ENCODE data around the gene WIPF1.
A peak's percentile ranks its signal among the peaks of the same experiment; 100 is the strongest.

WIPF1 gene

DNA sequence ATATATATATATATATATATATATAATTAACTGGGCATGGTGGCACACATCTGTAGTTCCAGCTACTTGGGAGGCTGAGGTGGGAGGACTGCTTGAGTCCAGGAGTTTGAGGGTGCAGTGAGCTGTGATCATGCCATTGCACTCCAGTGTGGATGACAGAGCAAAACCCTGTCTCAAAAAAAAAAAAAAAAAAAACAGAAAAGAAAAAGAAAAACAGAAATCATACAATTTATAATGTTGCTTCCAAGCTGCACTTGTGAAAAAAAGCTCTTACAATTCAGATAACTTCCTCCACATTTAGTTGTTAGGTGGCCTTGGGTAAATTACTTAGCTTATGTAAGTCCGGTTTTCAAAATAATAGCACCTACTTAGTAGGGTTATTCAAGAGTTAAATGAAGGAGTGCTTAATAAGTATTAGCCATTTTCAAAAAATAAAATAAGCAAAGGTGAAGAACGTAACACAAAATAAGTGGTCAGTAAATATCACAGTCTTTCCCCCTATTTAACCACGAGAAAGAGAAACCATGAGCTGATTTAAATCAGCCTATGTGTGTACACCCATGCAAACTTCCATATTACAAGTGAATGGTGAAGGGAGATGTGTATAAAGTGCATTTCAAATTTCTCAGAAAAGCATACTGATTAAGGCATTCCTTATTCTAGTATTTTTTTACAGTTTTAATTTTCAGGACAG is 2.3 kb downstream of the WIPF1 start:
- DNase-seq (ENCODE audit: low read depth) = no peak

GRCh38 chr2:174594456-174594855 is 3.1 kb downstream of the WIPF1 start:
- no peak for DNase-seq (ENCODE audit: low read depth)

DNA sequence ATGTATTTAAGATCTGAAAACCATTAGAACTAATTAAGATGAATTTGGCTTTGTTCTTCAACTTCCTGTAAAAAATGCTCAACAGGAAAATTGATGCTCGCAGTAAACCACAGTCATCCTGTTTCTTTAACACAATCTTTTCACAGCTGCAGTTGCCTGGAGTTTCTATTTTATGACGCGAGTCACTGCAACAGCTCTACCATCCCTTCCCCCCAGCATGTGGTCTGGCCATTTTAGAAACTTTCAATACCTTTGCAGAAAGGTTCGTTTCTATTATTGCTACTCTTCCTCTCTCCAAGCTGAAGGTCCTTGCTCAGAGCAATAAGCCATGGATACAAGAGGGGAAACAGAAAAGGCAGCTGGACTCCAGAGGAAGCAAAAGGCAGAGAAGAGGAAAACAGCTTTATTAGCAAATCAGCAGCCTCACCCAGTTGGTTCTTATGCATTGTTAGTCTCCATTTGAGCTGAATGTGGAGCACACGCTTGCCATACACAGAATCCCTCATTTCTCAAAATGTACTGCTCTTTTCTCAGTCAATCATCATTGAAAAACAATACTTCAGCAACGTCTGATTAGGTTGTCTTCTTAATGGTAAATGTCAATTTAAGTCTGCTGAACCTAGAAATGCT is 3.9 kb downstream of the WIPF1 start:
- peak; percentile 50 for DNase-seq (ENCODE audit: low read depth)

GRCh38 chr2:174593041-174593440 is 4.6 kb downstream of the WIPF1 start:
- DNase-seq (ENCODE audit: low read depth) = no peak

GRCh38 chr2:174591740-174592139 is 5.9 kb downstream of the WIPF1 start:
- DNase-seq (ENCODE audit: low read depth) = no peak

DNA sequence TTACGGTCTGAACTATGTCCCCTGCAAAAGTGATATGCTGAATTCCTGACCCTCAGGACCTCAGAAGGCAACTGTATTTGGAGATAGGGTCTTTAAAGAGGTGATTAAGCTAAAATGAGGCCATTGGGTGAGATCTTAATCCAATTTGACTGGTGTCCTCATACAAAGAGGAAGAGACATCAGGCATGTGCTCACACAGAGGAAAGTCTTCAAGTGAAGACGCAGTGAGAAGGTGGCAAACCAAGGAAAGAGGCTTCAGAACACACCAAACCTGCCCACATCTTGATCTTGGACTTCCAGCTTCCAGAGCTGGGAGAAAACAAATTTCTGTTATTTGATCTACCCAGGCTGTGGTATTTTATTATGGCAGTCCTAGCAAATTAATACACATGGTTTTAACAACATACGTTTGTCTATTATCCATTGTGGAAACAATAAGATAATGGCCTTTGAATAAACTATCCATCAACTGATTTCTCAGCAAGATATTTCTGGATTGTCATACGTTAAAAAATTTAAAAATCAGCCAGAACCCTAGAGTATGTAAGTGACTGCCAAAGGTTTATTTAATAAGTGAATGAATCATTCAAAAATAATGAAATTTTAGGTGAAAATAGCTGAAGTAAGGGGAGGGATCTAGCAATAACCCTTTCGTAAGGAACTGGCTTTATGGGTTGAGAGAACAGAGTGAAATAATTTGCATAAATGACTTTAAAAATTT is 6.5 kb downstream of the WIPF1 start:
- DNase-seq (ENCODE audit: low read depth) = no peak

- no peak for DNase-seq (ENCODE audit: low read depth)
Measured at GRCh38 chr2:174590346-174590745, 7.3 kb downstream of the WIPF1 start.

- DNase-seq (ENCODE audit: low read depth) = no peak
Measured at GRCh38 chr2:174589334-174589733, 8.3 kb downstream of the WIPF1 start.

DNA sequence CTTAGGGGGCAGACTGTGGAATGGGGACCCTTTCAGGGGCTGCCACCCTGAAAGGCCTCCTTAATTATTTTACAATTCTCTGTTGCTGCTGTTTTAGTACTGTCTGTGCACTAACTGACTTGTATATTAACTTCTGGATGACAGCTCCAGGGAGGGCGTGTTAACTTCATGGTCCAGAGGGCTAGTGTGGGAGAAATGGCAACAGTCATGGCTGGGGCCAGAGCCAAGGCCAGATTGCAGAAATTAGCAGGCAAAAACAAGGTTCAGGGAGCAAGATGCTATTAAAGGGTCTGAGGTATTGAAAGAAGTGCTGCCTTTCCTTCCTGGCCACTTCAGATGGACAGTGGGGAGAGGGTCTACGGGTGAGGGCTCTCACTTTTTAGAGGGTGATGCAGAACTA is 9.1 kb downstream of the WIPF1 start:
- no peak for DNase-seq (ENCODE audit: low read depth)

DNA sequence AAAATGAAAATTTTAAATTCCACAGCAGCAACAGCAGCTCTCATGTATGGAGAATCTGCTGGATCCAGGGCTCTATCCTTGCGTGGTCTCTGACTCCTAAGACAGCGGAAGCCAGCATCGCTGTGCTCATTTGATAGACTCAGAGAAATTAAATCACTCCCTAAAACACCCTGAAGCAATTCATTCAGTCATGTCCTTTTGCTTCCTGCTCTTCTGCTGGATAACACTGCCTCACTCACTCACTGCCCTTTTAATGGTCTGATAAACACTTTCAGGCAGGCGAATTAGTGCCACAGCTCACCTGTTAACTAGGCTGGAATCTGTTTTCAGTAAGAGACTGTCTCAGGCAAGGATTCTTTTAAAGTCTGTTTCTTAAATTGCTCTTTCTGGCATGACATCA is 10.0 kb downstream of the WIPF1 start:
- DNase-seq (ENCODE audit: low read depth) = no peak

- no peak for DNase-seq (ENCODE audit: low read depth)
Measured at GRCh38 chr2:174586418-174587295, 10.9 kb downstream of the WIPF1 start.

DNA sequence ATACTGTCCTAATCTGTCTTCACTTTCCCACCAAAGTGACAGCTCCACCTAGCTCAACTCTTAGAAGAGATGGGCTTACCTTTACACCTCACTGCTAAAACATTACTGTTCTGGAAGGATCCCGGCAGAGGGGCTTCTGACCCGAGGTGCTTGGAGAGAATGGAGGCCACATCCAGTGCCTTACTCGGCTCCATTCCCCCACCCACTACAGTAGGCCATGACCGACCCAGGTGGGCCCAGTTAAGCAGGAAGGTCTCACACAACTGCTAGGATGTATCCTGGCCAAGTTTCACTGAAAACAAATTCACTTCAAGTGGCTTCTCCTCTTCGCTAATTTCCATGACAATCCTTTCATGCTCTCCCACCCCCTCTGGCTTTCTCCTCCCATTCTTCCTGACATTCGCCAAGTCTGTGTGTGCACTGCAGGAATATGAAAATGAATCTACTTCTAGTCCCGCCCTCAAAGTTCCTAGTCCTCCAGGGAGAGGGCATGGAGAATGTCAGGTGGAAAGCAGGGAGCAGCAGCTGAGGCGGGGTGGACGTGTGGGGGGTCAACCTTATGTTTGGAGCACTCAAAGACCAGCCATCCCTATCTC is 11.8 kb downstream of the WIPF1 start:
- DNase-seq (ENCODE audit: low read depth) = no peak

GRCh38 chr2:174585146-174585545 is 12.5 kb downstream of the WIPF1 start:
- DNase-seq (ENCODE audit: low read depth) = no peak

GRCh38 chr2:174581491-174581890 is 16.1 kb downstream of the WIPF1 start:
- DNase-seq (ENCODE audit: low read depth) = no peak

DNA sequence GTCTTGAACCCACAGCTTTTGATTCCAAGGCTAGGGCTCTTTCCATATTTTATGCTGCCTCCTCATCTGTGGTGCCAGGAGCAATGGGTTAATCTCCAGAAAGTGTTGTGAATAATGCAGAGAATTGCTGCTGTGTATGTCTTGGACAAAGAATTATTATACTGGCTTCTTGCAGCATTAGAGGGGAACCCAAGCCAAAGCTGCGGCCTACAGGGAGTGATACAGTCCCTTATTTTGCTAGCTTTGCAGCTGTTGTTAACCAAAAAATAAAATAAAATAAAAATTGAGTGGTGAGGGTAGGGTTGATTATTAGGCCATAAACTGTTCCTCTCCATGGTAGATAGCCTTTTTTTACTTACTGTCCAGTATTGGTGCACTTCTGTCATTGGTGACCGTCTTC is 16.7 kb downstream of the WIPF1 start:
- DNase-seq (ENCODE audit: low read depth) = no peak

- no peak for DNase-seq (ENCODE audit: low read depth)
Measured at GRCh38 chr2:174577967-174578589, 19.5 kb downstream of the WIPF1 start.

DNA sequence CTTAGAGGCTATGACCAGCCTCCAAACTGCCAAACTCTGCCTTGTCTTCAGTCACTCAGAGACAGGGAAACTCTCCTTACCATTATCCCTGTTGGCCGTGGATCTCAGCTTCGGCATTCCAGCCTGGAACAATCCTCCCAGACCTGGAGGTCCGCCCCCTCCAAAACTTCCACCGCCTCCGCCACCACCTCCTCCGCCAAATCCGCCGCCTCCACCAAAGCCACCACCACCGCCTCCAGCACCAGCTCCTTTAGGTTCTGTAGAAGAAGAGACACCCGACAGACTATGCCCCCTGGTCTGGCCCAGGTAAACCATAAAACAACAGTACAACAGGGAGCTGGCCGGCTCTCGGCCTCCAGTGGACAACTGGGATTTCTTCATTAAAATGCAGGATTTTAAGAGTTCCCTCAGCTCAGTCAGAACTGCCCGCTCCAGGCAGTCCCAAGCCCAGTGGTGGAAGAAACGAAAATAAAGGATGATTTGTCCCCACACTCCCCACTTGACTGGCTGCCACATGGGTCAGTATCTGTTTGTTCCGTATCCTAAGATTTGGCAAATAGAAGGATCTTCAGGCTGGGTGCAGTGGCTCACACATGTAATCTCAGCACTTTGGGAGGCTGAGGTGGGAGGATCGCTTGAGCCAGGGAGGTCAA is 22.4 kb downstream of the WIPF1 start:
- DNase-seq (ENCODE audit: low read depth) = no peak

DNA sequence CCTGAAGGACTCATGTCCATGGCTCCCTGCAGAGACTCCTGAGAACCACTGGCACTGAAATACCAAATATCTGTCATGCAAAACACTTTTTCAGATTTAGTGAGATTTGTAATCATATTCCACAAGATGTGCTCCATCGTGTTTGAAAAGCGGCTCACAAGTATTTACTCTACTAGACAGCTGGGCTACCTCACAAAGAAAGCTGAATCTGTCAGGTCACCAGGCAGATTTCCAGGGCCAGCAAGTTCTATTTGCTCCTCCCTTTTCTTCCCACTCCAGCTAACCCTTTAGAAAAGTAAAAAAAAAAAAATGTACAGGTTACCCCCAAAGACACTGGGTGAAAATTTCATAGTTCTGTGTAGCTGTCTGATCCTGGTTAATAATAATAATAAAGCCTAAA is 22.9 kb downstream of the WIPF1 start:
- no peak for DNase-seq (ENCODE audit: low read depth)

GRCh38 chr2:174573621-174574081 is 24.0 kb downstream of the WIPF1 start:
- DNase-seq (ENCODE audit: low read depth) = peak; percentile 15

DNA sequence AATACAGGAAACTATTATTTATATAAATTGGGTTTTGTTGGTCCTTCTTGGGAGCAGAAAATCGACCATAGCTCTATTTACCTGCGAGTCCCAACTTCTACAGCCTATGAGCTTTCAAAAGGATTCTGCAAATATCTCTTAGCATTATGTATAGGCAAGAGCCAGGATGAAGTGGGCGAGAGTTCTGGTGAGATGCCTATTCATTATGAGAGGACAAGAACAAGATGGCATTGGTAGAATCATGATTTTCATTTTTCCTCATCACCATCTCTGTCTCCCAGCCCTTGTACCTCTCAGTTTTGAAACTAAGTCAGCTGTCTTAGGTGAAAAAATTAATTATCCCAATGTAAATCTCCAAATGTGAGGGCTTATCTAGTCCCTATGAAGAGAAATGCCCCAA is 25.0 kb downstream of the WIPF1 start:
- no peak for DNase-seq (ENCODE audit: low read depth)

Measured in activated T-helper 1 cell treated with Interleukin-2 at 50 U/mL for 16 hours (primary cell).